MM.1S (cell line): ENCODE data around the gene MSI2.

Experiments
- EZH2 ChIP-seq: fragments of 300-600 bp; sonication (generic); optimal IDR thresholded peaks from 2 replicates; pipeline ENCODE3; 2017; ENCODE audit warnings: low read depth, mild to moderate bottlenecking, antibody characterized with exemption, low read length, mixed read lengths
- EZH2phosphoT487 ChIP-seq: fragments of 300-600 bp; sonication (generic); IDR thresholded peaks from 2 replicates; pipeline ENCODE4 v1.6.1; 2018; ENCODE audit warnings: antibody characterized with exemption, low read length
- TF ChIP-seq, protein P1 (sequence below): fragments of 300-600 bp; sonication (generic); IDR thresholded peaks from 2 replicates; pipeline ENCODE4 v1.5.1; 2016; ENCODE audit warnings: antibody characterized with exemption, low read length, mixed read lengths

DNA sequence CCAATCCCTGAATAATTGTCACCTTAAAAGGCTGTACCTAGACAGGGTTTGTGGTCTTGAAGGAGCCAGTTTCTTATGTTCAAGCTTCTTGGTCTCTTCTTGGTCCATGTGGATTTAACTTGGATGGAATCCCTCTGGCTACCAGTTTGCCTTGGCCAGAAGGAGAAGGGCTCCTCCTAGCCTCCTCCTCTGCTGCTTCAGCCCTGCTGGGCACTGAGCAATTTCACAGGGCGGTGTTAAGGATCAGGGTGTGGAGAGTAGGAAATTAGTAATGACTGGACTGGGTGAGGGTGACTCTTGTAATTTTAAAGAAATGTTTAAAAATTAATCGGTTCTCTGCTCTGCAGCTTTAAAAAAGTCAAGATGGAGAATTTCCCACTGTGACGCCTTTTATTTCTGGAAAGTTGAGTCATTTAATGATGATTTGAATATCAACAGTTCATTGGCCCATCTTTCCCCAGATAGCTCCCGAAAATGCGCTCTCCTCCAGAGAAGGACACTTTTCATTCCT, 96.4 kb downstream of the MSI2 start:
- TF ChIP-seq, protein P1, sequence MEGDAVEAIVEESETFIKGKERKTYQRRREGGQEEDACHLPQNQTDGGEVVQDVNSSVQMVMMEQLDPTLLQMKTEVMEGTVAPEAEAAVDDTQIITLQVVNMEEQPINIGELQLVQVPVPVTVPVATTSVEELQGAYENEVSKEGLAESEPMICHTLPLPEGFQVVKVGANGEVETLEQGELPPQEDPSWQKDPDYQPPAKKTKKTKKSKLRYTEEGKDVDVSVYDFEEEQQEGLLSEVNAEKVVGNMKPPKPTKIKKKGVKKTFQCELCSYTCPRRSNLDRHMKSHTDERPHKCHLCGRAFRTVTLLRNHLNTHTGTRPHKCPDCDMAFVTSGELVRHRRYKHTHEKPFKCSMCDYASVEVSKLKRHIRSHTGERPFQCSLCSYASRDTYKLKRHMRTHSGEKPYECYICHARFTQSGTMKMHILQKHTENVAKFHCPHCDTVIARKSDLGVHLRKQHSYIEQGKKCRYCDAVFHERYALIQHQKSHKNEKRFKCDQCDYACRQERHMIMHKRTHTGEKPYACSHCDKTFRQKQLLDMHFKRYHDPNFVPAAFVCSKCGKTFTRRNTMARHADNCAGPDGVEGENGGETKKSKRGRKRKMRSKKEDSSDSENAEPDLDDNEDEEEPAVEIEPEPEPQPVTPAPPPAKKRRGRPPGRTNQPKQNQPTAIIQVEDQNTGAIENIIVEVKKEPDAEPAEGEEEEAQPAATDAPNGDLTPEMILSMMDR: no peak
- TF ChIP-seq EZH2phosphoT487 (no peak), EZH2 (no peak)
